Hematopoietic multipotent progenitor cell treated with erythropoietin and hydrocortisone succinate and interleukin-3 and kit ligand, for 15 days (in vitro differentiated cells): ENCODE measurements around the gene CDCA5.

ENCODE experiments used
- DNase-seq: peaks from one replicate; pipeline ENCODE4 v3.0.0-alpha.2; 2015; ENCODE audit warnings: low spot score

Gene CDCA5, protein sequence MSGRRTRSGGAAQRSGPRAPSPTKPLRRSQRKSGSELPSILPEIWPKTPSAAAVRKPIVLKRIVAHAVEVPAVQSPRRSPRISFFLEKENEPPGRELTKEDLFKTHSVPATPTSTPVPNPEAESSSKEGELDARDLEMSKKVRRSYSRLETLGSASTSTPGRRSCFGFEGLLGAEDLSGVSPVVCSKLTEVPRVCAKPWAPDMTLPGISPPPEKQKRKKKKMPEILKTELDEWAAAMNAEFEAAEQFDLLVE

DNA sequence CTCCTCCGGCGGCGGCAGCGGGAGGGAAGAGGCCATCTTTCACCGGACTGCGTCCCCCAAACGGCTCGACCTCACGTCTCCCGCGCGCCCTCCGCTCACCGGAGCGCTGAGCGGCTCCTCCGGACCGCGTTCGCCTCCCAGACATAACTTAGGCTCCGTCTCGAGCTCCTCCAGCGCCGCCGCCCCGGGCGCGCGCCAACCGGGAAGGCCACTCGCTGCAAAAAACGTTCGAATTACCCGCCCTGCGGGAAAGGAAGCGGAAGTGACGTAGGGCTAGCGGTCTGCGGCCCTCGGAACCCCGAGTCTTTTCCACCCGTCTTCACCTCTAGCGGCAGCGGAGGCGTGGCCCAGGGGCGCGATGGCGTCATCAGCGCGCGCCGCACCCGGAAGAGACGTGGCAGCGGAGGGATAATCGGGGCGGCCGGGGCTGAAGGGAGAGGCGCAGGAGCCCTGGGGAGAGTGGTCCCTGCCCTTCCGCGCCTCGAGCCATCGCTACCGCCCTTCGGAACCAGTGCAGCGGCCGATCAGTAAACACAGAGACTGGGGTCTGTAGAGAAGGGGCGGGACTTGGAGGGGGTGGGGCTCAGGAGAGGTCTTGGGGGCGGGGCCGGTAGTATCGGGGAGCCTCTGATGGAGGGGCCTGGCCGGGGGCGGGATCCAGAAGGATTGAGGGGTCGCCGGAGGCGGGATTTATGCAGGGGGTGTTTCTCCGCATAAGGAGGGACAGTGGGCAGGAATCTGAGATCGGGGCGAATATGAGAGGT lies at the start of gene CDCA5, which contains the start of gene ZFPL1:
TSS of gene CDCA5 (minus strand) at position 207 of the 764 bp plus-strand sequence. CDS start at position 145, 62 bp downstream.
TSS of gene ZFPL1 (plus strand) at position 389 of the 764 bp plus-strand sequence. CDS start 477 bp downstream, outside the sequence.
- peak; percentile 98 for DNase-seq

DNA sequence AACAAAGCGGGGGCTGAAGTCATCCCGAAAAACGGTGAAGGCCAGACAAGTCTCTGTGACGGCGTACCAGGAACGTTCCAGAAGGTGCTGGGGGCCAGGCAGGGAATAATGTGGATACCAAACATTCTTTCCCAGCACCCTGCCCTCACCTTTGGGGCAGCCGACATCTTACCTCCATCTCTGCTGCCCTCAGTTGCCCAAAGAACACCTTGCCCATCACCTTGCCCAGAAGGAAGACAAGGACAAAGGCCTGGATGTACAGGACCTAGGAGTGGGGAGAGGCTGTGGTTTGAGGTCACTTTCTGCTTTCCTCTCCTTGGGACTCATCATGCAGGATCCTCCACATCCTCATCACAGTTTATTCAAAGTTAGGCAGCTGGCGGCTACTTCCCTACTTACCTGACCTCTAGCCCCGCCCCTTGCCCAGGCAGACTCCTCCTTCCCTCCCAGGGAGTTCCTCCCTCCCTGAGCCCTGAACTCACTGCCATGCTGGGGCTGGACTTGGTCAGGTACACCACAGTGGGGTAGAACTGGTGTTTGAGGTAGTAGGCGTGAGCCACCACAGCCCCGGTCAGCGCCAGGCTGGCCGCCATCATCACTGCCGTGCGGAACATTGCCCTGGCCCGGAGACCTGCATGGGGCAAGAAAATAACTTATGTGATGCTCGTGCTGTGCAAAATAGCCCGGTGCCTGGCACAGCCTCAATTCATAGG lies 49.3 kb upstream of the CDCA5 start:
- DNase-seq, result peak; percentile 69

DNA sequence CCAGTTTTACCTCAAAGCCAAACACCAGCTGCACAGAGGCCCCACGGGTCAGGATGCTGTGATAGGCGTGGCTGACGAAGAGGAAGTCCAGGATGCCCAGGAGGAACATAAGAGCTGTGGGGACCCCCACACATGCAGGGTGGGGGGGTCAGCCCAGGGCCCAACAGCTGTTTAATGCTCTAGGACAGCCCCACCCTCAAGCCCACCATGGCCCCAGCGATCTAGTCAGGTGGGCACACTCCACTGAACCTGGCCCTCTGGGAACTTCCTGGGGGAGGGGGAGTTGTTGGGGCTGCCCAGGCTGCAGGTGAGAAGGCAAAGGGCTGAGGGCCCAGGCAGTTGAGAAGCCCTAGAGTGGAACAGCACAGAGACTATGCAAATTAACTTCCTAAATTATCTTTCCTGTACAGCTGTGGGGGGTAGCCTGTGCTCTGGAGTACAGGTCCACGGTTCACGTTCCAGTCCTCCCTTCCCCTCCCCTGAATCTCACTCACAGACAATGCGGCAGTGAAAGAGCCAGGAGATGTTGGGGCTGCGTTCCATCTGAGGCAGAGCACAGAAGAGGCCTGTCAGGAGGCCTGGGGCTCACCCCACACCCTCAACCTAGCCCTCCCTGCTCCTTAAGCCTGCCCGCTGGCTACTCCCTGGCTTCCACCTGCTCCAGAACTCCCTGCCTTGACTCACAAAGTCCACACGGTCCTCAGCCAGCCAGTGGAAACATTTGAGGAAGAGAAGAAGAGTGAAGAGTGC lies 48.6 kb upstream of the CDCA5 start:
- DNase-seq, result no peak

DNA sequence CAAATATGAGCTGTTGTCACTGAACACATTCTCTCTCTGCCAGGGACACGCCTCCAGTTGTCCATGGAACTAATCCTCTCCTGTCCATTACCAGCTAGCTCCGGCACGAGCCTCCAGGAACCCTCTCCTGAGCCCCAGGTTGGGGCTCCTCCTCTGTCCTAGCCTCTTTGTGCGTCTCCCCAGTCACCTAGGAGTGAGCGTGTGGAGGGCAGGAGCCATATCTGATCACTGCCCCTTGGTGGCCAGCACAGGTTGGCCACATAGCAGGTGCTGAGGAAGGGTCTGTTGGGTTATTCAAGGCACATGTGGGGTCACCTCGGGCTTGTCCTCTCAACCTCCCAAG lies 48.0 kb upstream of the CDCA5 start:
- DNase-seq, result no peak

DNA sequence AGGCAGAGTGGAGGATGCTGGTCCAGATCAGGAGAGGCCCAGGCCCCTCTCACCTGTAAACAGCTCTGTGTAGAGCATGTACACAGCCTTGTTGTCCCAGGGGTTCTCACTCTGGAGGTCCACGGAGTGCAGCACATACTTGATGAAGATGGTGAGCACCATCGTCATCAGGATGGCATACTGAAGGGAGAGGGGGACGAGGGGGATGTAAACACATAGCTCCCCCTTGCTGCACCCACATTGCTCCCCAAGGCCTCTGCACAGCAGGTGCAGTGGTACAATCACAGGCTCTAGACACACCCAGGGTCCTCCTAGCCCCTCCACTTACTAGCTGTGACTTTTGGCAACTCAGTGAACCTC lies 47.6 kb upstream of the CDCA5 start:
- no peak for DNase-seq

DNA sequence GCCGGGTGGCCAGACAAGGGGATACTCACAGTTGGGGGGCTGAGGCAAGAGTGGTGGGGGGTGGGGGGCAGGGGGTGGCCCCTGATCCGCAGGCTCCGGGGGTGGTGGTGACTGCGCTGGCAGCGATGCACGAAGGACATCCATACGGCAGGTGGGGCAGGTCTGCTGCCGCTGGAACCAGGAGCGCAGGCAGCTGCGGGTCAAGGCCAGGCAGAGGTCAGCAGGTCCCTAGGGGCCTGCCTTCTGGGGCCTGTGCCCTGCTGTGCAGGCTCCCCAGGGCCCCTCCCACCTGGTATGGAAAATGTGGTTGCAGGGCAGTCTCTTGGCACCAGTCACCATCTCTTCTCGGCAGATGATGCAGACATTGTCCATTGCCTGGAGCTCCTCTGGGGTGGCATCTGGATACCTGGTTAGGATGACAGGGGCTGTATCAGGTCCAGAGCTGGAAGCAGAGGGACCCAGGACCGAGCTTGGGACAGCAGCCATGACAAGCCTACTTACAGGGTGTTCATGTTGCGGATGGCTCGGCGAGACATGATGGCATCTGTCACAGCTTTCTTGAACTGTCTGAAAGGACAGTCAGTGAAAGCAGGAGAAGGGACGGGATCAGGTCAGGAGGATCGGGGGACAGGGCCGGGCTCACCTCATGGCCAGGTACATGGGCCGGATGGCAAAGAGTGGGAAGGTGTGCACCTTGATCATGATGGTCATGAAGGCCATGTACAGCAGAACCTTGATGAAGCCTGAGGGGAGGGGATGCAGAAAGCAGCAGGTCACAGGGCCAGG lies 47.0 kb upstream of the CDCA5 start:
- DNase-seq, result no peak

DNA sequence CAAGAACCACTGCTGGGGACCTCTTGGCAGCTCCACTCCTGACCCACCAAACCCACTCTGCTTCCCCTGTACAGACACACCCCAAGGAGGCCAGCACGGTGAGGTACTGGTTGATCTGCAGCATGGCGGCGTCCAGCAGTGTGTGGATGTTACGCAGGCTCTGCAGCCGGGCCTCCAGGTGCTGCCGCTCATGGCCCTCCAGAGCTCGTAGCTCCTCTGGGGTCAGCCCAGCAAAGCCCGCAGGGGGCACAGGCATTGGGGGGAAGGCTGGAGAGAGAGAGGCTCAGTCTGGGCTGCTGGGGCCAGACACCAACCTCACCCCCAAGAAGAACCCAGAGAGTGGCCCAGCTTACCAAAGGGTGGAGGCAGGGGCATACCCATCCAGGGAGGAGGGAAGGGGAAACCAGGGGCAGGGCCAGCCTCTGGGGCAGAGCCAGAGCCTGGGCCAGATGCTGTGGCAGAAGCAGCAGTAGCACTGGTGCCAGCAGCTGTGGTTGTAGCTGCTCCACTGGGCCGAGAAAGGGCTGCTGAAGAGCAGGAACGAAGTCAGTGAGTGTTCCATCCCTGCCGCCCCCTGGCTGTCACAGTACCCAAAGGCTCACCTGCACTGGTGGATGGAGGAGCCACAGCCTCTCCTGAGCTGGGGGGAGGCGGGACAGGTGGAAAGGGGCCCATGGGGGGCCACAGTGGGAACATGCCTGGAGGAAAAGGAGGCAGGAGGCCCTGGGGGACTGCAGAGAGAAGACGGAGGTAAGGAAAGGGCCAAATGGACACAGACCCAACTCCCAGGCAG lies 46.0 kb upstream of the CDCA5 start:
- no peak for DNase-seq

DNA sequence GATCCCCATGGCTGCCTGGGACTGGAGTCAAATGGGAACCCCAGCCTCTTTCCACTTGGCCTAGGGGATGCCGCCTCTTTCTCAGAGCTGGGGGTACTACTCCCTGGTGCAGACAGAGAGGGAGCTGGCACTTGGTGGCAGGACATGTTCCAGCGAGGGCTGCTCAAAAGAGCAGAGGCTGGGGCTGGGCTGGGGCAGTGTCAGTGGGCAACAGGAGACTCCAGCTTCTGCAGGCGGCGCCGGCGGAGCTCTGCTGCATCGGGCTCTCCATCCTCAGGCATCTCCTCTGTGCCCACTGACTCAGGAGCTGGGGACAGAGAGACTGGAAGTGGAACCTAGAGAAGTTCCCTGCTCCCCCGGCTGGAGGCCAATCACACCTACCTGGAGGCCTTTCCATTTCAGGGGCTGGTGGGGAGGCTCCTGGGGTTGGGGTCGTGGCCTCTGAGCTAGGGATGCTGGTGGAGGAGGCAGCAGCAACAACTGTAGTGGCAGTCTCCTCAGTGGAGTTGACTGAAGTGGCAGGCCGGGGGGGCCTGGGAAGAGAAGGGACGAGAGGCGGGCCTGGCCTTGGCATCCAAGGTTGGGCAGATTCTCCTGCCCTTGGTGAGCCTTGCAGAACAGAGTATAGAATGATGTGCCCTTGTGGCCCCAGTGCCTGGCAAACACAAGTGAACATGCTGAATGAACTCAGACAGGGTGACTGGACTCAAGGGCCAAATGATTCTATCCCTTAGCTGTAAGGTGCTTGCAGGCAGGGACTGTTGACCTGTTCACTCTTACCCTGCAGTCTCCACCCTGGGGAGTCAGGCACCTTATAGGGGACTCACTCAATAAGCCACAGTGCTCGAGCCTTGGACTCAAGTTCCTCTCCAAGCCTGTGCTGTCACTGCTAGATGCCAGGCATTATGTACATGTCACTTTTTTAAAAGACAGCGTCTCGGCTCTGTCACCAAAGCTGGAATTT lies 44.6 kb upstream of the CDCA5 start:
- DNase-seq, result no peak

DNA sequence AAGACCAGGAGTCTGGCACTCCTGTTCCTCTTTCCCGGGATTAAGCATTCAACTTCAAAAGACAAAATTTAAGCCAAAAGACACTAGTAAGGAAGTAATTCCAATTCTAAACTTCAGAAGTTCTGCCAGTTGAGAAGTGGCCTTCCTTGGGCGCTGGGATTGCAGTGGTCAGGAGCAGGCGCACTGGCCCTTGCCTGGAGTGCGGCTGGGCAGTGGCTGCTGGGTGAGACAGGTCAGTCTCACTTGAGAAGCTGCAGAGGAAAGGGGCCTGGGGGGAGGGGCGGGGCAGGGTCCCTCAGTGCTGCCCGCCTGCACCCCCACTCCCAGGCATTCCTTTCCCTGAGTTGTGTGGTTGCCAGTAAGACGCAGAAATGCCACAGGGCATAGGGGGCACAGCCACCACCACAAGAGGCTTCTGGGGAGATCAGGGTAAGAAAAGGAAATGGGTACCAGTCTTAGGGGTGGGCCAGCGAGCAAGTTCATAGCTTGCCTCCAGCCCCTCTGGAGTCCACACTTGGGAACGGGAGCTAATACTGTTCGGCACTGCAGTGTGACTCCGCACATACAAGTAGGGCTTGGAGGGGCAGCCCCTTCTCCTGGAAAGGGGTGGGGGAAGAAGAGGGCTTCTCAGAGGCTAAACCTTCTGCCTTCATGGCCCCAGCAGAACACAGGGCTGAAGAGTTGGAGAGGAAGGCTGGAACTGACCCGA lies 43.8 kb upstream of the CDCA5 start:
- no peak for DNase-seq

DNA sequence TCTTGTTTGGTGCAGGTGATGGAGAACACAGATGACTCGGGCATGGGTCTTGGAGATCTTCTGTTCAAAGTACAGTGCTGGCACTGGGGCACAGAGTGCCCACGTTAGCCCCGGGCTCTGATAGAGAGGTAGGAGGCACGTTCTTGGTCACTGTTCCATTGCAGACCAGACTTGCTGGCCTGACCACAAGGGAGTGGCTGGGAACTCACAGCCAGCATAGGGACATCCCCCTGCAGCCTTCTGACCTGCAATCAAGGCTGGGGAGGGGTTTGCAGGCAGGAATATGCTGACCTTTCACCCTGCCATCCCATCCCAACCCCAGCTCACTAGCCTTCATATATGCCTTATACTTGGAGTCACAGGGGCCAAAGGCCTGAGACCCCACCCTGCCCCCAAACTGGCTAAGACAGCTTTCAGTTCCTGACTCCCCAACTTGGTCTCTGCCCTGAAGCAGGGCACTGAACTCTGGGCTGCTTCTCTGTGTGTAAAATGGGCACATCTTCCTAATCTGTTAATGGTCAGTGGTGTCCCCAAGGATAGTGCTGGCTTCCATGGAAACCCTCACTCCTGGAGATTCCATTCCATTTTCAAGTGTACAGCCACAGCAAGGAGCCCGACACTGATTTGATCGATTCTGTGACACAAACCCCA lies 42.9 kb upstream of the CDCA5 start:
- no peak for DNase-seq

DNA sequence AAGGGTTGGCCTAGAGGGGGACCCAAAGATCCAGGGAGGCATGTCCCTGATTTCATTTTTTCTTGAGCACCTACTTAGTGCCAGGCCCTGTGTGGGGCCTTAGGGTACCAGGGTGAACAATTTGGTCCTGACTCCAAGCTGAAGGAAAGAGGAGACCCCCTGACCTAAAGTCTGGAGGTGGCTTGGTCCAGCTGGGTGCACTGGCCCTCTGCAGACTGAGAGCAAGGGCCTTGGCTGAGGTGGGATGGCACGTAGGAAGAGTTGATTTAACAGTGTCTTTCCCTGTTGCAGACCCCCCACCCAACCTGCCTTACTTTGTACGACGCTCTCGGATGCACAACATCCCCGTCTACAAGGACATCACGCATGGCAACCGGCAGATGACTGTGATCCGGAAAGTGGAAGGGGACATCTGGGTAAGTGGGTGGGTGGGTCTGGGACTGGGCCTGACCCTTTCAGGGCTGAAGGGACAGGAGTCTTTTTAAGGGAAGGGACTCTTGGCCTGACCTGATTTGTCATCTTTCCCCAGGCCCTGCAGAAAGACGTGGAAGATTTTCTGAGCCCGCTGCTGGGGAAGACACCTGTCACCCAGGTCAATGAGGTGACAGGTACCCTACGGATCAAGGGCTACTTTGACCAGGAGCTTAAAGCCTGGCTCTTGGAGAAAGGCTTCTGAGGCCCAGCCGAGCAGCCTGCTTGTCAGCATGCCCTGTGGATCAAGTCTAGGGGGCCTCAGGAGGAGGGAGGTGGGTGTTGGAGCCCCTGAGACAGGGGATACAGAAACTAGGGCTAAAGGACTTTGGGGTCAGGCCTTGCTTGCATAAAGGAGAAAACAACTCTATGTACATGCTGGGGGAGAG lies 41.6 kb upstream of the CDCA5 start:
- DNase-seq, result no peak

DNA sequence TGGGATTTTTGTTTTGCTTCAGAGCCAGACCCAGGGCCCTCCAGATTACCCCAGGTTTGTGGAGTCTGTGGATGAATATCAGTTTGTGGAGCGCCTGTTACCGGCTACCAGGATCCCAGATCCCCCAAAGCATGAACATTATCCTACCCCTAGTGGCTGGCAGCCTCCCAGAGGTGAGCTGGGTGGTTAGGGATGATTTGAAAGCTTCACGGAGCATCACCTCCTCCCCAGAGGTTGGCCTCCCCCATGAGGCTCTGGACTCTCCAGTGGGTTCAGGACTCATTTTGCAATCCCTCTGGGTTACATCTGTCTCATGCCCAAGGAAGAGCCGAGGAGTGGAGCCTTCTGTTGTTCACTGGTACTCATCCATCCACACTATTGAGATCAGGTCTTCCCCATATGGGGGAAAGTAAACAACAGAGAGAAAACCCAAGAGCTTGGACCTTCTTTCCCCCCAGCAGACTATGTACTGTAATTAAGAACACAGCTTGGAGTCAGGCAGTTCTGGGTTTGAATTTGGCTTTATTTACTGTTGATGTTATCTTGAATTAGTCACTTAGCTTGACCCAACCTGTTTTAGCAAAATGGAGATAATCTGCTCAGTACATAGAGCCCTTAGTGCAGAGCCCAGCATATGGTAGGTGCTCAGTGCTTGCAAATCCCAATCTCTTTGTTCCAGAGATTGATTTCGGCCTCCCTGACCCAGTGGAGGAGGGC lies 40.8 kb upstream of the CDCA5 start:
- DNase-seq, result no peak

DNA sequence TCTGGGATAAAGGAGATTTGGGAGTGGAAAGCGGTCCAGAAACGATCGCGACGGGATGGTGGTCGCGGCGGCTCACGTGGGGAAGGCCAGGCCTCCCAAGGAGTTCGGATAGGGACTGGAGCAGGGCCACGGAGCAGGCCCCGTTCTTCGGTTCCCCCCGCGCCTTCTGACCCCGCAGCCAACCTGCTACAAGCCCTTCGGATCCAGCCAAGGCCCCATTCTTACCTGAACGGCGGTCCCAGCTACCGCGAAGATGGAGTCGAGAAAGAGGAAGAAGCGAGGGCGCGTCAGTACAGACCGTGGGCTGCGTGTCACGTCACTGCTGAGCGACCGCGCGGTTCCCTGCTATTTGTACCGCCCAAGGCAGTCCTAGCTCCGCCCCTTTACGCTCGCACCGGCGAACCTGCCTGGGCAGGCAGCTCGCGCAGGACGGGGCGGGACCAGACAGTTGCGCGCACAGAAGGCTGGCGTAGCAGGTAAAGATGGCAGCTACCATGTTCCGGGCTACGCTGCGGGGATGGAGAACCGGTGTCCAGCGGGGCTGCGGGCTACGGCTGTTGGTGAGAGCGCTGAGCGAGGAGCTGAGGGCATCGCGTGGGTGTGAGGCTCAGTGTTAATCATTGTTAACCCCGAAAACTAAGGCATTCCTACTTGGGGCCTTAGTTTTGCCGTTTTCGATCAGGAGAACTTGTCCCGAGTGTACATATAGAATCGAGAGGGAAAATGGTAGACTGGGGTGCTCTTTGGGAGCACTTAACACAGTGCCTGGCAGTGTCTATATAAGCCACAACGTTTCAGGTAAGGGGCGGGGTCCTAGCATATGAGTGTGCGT lies 38.2 kb upstream of the CDCA5 start, which contains the start of the genes FAU and MRPL49:
TSS of gene FAU (minus strand) at position 270 of the 832 bp plus-strand sequence. CDS start 321 bp downstream, outside the sequence.
TSS of gene MRPL49 (plus strand) at position 457 of the 832 bp plus-strand sequence. CDS start at position 483, 26 bp downstream.
- DNase-seq, result peak; percentile 99

DNA sequence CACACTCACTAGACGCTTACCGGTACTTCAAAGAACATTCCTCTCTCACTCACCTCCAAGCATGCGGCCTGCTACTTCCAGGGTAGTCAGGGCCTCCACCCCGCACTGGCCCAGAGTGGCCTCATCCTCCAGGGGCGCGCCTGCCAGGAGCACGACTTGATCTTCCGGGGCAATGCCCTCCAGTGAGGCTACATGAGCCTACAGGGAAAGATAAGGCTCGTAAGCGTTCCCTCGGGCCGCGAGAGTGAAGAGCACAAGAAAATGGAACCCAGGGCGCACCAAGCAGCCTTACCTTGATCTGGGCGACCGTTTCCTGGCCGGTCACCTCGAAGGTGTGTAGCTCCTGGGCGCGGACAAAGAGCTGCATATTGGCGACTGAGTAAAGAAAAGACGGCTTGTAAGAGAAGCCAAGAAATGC lies 37.6 kb upstream of the CDCA5 start:
- DNase-seq, result peak; percentile 61

DNA sequence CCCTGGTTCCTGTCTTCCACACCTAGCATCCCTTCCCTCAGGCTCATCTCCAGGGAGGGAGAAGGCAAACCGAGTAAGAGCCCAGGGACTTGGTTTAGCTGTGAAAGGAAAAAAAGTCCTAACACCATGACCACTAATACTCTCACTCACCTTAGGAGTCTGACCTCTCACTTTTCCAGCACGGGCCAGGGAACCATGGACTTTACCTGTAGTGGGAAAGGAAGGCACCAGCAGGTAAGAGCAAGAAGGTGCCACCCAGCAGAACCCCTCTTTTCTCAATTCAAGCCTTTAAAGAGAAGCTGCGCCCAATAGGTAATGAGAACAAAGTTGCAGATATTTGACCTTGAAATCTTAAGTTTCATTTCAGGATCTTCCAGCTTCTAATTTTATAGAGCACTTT lies 37.0 kb upstream of the CDCA5 start:
- DNase-seq, result no peak

DNA sequence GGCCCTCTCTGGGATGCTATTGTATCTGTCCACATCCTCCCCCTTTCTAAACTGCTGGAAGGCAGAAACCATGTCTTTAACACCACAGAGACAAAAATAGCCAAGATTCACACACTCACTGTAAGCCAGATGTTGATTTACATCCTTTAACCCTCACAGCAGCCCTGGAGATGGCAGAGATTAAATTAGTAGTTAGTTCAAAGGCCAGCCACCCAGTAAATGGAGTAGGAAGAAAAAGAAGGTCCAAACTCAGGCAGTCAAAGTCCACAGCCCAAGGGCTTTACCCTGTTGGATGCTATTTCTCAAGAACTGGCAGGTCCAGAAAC lies 35.8 kb upstream of the CDCA5 start:
- no peak for DNase-seq
